Ascending aorta (tissue), 2 donors: ENCODE data around the gene REG3A. TPM values are rescaled to one million over a fixed set of nuclear protein-coding genes. Genes with fewer than 3 reads are reported as not detected.

Experiments
- DNase-seq, 2 donors: peaks; one replicate each; pipeline ENCODE4 v3.0.0-alpha.2; 2019; ENCODE audit warnings: low spot score in 2 of 2
- H3K27ac ChIP-seq, 2 donors: fragments of 200-600 bp; sonication (generic); one replicate each; pipeline ENCODE4 v1.5.1; 2016 to 2017; ENCODE audit warnings: mild to moderate bottlenecking in 1 of 2
- H3K27me3 ChIP-seq: fragments of 200-600 bp; sonication (generic); one replicate; pipeline ENCODE4 v1.5.1; 2017
- H3K36me3 ChIP-seq, 2 donors: fragments of 200-600 bp; sonication (generic); one replicate each; pipeline ENCODE4 v1.5.1; 2016
- H3K4me1 ChIP-seq, 2 donors: fragments of 200-600 bp; sonication (generic); one replicate each; pipeline ENCODE4 v1.5.1; 2016 to 2017; ENCODE audit warnings: mild to moderate bottlenecking in 1 of 2
- H3K4me3 ChIP-seq, 2 donors: fragments of 200-600 bp; sonication (generic); one replicate each; pipeline ENCODE4 v1.5.1; 2016 to 2017; ENCODE audit warnings: mild to moderate bottlenecking in 1 of 2
- H3K9me3 ChIP-seq, 2 donors: fragments of 200-600 bp; sonication (generic); one replicate each; pipeline ENCODE4 v1.5.1; 2016
- CTCF ChIP-seq, 3 experiments: fragments of 200-600 bp in 2 of 3; fragments of 450-650 bp in 1 of 3; sonication (generic) in 2 of 3; IDR thresholded peaks; one replicate each; pipeline ENCODE4 v1.5.1; 2016 to 2019; ENCODE audit warnings: antibody characterized with exemption in 3 of 3, mild to moderate bottlenecking in 1 of 3, moderate library complexity in 1 of 3
- intact Hi-C: fragments of 100-400 bp; cut with DNase I; formaldehyde crosslinking; loops from one replicate; pipeline ENCODE4 v1.15.1; 2023
- total RNA-seq: library from RNA; depleted of rRNA; stranded (reverse); fragments of >200 nt; gene quantifications from one replicate; pipeline ENCODE4 v1.1.0, GENCODE V29; 2016

REG3A gene
- total RNA-seq, 1 donor from 2014 or later = not detected

- intact Hi-C loops = no loop called here
- H3K27ac ChIP-seq = no peak overlapping the region
- no peak for DNase-seq
Measured at GRCh38 chr2:79180092-79180491, 20.5 kb upstream of the REG3A start.

GRCh38 chr2:79179036-79179435 lies 19.5 kb upstream of the REG3A start:
- intact Hi-C loops = no loop called here
- Histone ChIP-seq H3K36me3 (no peaks in the 10 kb centered on the region), H3K27me3 (no peaks in the 10 kb centered on the region), H3K27ac (no peak overlapping the region), H3K4me3 (no peak overlapping the region), H3K9me3 (no peaks in the 10 kb centered on the region), H3K4me1 (no peaks in the 10 kb centered on the region)
- DNase-seq = no peak
- TF ChIP-seq CTCF (IDR thresholded peaks at IDR 0.05) = no peak

More at GRCh38 chr2:79180092-79180491, 20.5 kb upstream of the REG3A start:
- Histone ChIP-seq H3K27me3 (no peaks in the 10 kb centered on the region), H3K9me3 (no peaks in the 10 kb centered on the region), H3K36me3 (no peaks in the 10 kb centered on the region), H3K4me3 (no peak overlapping the region), H3K4me1 (no peaks in the 10 kb centered on the region)
- no peak for TF ChIP-seq CTCF (IDR thresholded peaks at IDR 0.05)

GRCh38 chr2:79178076-79178674 lies 18.6 kb upstream of the REG3A start:
- H3K4me1 ChIP-seq = no peaks in the 10 kb centered on the region
- no peak for TF ChIP-seq CTCF (IDR thresholded peaks at IDR 0.05)
- intact Hi-C loops = no loop called here
- no peaks in the 10 kb centered on the region for H3K27me3 ChIP-seq
- no peaks in the 10 kb centered on the region for H3K36me3 ChIP-seq
- DNase-seq = no peak
- H3K4me3 ChIP-seq = no peak overlapping the region
- no peak overlapping the region for H3K27ac ChIP-seq
- H3K9me3 ChIP-seq = no peaks in the 10 kb centered on the region

GRCh38 chr2:79171348-79171958 lies 11.9 kb upstream of the REG3A start:
- no peak overlapping the region for H3K27ac ChIP-seq
- TF ChIP-seq CTCF (IDR thresholded peaks at IDR 0.05) = no peak
- no peak for DNase-seq
- H3K4me1 ChIP-seq = no peaks in the 10 kb centered on the region
- intact Hi-C loops = no loop called here
- H3K27me3 ChIP-seq = no peaks in the 10 kb centered on the region
- no peaks in the 10 kb centered on the region for H3K9me3 ChIP-seq
- no peak overlapping the region for H3K4me3 ChIP-seq
- no peaks in the 10 kb centered on the region for H3K36me3 ChIP-seq

DNA sequence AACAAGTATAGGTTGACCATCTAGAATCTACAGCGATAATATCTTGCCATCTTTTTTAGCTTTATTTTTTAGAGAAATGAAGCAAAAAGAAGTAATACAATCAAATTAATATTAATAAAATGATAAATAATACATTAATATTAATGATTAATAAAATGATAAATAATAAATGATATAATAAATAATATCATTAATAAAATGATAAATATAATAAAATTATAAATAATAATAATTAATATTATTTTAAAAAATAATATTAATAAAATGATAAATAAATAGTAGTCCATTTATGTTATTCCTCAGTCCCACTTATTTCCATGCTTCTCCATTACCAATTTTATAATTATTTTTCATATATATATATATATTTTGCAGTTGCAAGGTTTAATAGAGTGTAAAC lies 3.2 kb upstream of the REG3A start:
- no peak overlapping the region for H3K27ac ChIP-seq
- no peak overlapping the region for H3K4me3 ChIP-seq
- no peaks in the 10 kb centered on the region for H3K27me3 ChIP-seq
- H3K4me1 ChIP-seq = no peaks in the 10 kb centered on the region
- no peak for TF ChIP-seq CTCF (IDR thresholded peaks at IDR 0.05)
- DNase-seq = no peak
- H3K9me3 ChIP-seq = no peaks in the 10 kb centered on the region
- intact Hi-C loops = no loop called here
- H3K36me3 ChIP-seq = no peaks in the 10 kb centered on the region
